CD4-positive, alpha-beta T cell treated with Interleukin-17A for 1 hour (primary cell): ENCODE measurements around the gene SSBP3.

Source experiments
- DNase-seq: peaks from one replicate; pipeline ENCODE4 v3.0.0-alpha.2; 2020

SSBP3 gene

GRCh38 chr1:54370287-54370989, 35.8 kb downstream of the SSBP3 start:
- no peak for DNase-seq

GRCh38 chr1:54367613-54368012, 38.6 kb downstream of the SSBP3 start:
- no peak for DNase-seq

GRCh38 chr1:54365847-54366246, 40.3 kb downstream of the SSBP3 start:
- no peak for DNase-seq

- DNase-seq = no peak
These were observed 40.8 kb downstream of the SSBP3 start for GRCh38 chr1:54365398-54365797.

- no peak for DNase-seq
These were observed 41.2 kb downstream of the SSBP3 start for GRCh38 chr1:54364995-54365394.

GRCh38 chr1:54364582-54364981, 41.6 kb downstream of the SSBP3 start:
- DNase-seq = no peak

GRCh38 chr1:54363925-54364324, 42.3 kb downstream of the SSBP3 start:
- no peak for DNase-seq

- no peak for DNase-seq
These were observed 43.3 kb downstream of the SSBP3 start for GRCh38 chr1:54362881-54363340.

- no peak for DNase-seq
These were observed 44.9 kb downstream of the SSBP3 start for GRCh38 chr1:54361342-54361741.

GRCh38 chr1:54360165-54361005, 45.8 kb downstream of the SSBP3 start:
- DNase-seq = peak; percentile 15

- no peak for DNase-seq
These were observed 46.6 kb downstream of the SSBP3 start for GRCh38 chr1:54359393-54360162.

GRCh38 chr1:54358503-54359168, 47.6 kb downstream of the SSBP3 start:
- DNase-seq = no peak

GRCh38 chr1:54357967-54358366, 48.2 kb downstream of the SSBP3 start:
- DNase-seq = no peak

GRCh38 chr1:54356680-54357147, 49.5 kb downstream of the SSBP3 start:
- peak; percentile 49 for DNase-seq

GRCh38 chr1:54355931-54356679, 50.1 kb downstream of the SSBP3 start:
- DNase-seq = no peak

- no peak for DNase-seq
These were observed 51.3 kb downstream of the SSBP3 start for GRCh38 chr1:54354899-54355298.

GRCh38 chr1:54353959-54354358, 52.2 kb downstream of the SSBP3 start:
- DNase-seq = no peak

- DNase-seq = no peak
These were observed 53.4 kb downstream of the SSBP3 start for GRCh38 chr1:54352755-54353154.

- no peak for DNase-seq
These were observed 55.8 kb downstream of the SSBP3 start for GRCh38 chr1:54350360-54350759.

GRCh38 chr1:54348700-54349021, 57.5 kb downstream of the SSBP3 start:
- no peak for DNase-seq

- DNase-seq = no peak
These were observed 58.1 kb downstream of the SSBP3 start for GRCh38 chr1:54347955-54348699.
